ENCODE data around the gene PRCD. TPM values are rescaled to one million over a fixed set of nuclear protein-coding genes. Genes with fewer than 3 reads are reported as not detected.

PRCD gene, protein sequence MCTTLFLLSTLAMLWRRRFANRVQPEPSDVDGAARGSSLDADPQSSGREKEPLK
- polyA plus RNA-seq (ENCODE audit: insufficient read length in 4 of 4) = 1 to 10 TPM; 3.0 to 4.5 (median 3.3) TPM

DNA sequence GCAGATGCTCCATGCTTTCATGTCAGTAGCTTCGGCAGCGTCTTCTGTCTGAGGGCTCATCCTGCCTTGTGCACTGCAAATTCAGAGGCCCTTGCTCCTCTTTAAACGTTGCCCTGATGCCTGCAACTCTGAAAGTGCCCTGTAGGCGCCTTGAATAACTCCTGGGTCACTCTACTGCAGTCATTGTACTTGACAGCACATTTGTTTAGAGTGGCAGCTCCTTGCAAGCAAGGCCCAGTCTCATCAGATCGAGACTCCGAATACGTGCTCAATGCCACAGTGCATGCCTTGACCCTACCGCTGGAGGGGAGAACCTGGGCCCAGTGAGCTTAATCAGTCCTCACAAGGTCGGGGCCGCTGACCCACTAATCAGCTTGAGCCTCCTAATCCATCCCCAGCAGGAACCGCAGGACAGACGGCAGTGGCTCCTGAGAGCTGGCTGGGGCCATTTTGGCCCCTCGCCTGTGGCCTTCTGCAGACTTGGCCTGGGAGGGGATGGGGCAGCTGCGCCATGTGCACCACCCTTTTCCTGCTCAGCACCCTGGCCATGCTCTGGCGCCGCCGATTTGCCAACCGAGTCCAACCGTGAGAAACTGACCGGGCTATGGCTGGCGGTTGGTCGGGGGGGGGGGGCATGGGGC lies at the start of gene PRCD:
Gene PRCD, plus strand, starts transcription at position 414 of the 641 bp plus-strand sequence. Its CDS starts 98 bp downstream, at position 512.
- no peak for DNase-seq (ENCODE audit: low read depth in 4 of 4, low spot score in 3 of 4)

DNA sequence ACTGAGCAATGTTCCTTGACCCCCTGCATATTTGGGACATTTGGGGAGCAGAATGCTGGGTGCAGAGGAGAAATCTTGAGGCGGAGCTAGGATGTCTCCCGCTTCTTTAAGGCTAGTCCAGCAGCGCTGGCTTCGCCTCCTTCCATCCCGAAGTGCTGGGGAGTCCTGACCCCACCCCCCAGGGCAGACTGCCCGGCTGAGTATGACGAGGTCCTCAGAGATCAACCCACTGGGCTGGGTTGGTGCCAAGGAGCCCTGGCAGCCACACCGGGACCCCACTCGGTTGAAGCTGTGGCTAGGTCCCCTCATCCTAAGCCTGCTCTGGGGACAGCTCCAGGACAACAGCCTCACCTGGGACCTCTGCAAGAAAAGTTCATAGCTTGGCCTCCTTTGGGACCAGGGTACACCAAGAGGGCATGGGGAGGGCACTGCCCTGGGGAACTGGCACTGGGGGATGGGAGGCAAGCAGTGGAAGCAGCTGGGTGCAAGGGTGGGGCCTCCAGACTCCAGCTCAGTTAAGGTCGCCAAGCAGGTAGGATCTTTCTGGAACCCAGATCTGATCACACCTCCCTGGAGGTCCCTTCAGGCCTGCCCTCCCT lies 49.6 kb upstream of the PRCD start:
- DNase-seq (ENCODE audit: low read depth in 4 of 4, low spot score in 3 of 4) = no peak

DNA sequence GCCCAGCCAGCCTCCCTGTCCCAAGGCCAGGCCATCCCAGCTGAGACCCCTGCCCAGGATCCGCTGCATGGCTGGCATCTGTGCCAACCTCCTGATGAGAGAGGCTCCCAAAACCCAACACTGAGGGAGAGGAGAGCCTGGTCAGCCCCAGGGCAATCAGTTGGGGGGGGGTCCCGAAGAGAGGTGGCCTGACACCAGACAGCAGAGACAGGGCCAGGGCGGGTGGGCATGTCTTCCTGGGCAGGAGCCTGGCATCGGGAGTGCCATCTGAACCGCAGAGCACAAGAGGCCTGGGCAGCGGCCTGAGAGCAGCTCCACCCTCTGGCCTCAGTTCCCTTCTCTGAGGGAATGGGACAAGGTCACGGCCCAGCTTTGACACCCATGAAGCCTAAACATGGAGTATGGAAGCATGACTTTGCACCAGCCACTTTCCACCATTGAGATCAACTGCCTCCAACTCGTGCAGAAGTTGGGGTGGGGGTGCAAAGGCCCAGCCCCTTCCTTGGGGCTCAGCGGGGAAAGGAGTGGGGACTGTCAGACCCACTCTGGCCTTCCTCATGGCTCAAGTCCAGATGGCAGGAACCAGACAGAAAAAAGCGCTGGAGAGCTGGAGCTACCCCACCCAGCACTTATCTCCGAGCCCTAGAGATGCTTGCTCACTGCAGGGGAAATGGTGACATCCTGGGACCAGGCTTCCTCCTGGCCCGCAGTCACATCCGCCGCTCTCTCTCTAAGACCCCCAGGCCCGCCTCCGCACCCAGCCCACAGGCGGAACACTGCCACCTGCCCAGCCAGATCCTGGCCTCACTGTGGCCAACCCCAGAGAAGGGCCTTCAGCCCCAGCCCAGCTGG lies 48.3 kb upstream of the PRCD start:
- no peak for DNase-seq (ENCODE audit: low read depth in 4 of 4, low spot score in 3 of 4)

DNA sequence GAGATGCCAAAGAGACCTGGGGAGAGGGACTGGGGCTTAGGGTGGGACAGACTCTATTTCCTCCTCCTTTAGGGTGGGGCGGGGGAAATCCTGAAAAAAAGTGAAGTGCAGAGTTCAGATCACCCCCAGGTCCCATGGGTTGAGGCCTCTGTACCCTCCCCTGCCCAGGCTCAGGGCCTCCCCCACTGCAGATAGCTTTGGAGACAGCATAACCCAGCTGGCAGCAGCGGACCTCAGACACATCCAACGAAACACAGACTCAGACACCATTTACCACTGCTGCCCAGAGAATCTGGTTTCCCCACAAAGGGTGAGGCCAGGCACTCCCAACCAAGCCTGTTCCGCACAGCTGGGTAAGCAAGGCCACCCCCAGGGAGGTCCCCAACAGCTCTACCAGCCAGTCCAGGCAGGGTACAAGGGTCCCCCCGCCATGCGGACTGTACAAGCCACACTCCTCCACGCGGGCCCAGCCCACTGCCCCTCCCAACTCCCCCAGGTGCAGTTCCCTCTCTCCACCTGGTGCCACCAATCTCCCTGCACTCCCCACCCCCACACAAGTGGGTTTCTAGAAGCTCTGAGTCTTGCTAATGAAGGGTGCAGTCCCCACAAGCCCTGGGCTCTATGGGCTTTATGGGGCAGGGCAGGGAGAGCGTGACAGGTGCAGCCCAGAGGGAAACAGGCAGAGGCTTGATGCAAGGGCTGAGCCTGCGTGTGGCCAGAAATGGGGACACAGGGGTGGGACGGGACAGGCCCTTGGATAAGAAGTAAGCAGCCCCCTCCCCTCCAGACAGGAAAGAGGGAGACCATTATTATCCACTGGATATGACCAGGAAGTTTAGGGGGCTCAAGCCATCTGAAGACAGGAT lies 47.5 kb upstream of the PRCD start:
- no peak for DNase-seq (ENCODE audit: low read depth in 4 of 4, low spot score in 3 of 4)

DNA sequence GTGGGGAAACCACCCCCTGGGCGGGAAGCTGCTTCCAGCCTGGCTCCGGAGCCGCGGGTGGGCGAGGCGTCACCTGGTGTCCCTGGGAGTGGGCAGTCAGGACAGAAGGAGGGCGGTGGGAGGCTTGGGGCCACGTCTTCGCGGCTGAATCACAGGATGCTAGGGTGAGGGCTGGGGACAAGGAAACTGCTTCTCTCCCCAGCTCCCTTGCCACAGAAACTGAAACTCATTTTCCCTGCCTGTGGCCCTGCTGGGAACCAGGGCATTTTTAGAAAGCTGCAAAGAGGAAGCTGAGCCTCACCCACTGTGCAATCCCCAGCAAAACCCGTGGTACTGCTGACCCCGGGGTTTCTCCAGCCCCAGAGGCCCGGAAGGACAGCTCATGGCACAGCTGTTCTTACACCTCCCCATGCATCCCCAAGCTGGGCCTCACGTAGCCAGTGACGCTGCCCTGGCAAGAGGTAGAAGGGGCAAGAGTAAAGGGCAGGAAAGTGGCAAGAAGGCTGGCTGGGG lies 46.8 kb upstream of the PRCD start:
- DNase-seq (ENCODE audit: low read depth in 4 of 4, low spot score in 3 of 4) = no peak

DNA sequence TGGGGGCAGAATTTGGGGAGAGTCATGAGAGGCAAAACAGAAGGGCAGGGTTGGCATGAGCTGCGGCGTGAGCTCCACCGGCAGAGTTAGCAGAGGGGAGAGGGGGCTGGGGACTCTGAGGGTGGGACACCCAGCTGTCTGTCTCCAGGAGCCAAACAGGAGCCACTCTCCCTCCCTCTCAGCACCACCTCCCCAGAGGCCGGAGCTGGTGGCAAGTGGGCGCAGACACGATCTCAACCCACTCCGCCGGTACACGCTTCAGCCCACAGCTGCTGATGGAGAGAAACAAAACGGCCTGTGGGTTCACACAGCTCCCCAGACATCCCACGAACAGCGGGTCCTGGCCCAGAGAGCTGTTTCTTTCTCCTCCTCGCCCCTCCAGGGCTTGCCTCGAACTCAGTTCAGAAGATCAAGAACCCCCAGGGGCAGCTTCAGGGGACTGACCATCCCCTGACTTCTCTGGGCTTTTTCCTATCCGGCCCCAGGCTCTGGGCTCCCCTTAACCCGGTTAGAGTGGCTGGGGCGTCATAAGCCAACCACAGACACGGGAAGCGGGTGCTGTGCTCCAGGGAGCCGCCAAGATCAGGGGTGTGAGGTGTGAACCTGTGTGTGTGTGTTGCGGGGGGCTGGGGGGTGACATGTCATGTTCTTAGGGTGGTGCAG lies 46.2 kb upstream of the PRCD start:
- DNase-seq (ENCODE audit: low read depth in 4 of 4, low spot score in 3 of 4) = no peak

DNA sequence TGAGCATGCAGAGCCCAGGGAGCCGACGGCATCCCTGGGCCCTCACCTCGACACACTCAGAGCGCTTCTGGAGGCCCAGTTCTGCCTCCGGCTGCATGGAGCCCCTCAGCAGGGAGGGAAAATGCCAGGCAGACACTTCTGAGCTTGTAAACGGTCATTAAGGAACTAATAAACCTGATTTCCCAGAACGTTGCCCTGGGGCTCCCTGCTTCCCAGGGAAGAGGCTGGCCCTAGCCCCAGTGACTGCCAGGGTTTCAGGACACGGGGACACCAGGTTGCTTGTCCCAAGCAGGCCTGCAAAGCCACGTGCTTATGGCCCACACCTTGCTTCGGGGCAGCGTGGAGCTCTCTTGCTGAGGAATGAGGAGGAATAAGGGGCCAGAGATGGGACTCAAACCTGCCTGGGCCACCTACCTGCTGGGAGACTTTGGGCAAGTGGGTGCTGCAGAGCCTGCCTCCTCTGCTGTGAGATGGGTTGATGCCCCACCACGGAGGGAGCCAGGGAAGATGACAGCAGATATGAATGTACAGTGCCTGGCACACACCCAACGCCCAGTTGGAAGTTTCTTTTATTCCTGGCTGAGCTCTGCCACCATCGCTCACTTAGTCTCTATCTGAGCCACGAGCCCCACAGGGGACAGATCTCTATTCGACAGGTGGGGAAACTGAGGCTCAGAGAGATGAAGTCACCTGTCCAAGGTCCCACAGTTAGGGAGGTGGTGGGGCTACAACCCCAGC lies 44.0 kb upstream of the PRCD start:
- DNase-seq (ENCODE audit: low read depth in 4 of 4, low spot score in 3 of 4) = no peak

DNA sequence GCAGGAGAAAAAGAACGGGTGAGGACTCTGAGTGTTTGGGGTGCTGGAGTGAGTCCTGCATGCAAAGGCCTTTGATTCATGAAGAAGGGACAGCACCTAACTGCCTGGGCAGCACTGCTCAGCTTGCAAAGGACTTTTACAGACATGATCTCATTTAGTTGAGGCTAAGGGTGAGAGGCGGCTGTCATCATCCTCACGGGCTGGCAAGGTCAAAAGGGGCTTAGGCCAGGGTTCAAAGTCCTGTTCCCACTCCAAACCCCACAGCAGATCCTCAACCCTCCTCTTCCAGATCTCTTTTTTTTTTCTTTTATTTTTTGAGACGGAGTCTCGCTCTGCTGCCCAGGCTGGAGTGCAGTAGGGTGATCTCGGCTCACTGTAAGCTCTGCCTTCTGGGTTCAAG lies 43.4 kb upstream of the PRCD start:
- DNase-seq (ENCODE audit: low read depth in 4 of 4, low spot score in 3 of 4) = no peak

DNA sequence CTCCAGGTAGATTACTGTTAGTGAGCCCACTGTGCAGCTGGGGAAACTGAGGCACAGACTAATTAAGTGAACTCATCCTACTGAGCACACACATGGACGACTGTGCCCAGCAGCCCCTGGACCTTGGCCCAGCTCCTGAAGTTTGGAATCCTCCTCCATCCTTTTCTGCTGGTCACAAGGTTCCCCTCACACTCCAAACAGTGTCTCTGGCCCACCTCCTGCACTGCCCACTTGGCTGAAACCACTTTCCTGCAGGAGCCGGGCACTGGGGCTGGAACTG lies 42.2 kb upstream of the PRCD start:
- DNase-seq (ENCODE audit: low read depth in 4 of 4, low spot score in 3 of 4) = no peak

DNA sequence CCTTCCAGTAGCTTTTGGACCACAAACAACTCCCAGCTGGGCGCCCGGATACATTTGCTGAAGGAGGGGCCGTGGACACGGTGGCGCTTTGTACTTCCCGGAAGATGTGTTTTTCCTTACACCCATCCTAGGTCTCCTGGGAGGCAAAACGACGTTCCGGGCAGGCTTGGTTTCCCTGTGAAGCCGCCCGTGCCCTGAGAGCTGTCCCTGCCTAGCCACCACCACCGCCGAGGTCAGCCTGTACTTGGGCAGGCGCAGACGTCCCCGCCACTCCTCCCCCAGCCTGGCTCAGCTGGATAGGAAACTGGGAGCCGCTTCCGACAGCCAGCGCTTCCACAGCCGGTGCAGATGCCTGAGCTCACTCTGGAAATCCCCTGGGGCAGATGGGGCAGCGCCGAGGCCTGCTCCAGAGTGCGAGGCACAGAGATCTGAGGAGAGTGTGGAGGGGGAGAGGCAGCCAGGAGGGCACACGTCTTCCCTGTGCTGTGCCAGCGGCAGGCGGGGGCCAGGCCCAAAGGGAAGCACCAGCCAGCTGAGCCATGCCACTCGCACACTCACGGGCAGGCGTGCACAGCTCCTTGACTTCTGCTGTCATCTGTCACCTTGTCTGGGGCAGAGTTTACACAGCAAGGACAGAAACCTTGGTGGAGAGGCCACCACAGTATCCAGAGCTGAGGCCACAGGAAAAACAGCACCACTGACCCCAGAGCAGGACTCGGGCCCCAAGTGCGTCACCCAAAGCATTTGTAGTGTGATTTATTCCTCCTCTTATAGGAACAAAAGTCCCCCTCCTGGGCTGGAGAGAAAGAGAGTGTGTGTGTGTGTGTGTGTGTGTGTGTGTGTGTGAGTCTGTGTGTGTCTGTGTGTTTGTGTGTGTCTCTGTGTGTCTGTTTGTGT lies 41.6 kb upstream of the PRCD start:
- no peak for DNase-seq (ENCODE audit: low read depth in 4 of 4, low spot score in 3 of 4)

DNA sequence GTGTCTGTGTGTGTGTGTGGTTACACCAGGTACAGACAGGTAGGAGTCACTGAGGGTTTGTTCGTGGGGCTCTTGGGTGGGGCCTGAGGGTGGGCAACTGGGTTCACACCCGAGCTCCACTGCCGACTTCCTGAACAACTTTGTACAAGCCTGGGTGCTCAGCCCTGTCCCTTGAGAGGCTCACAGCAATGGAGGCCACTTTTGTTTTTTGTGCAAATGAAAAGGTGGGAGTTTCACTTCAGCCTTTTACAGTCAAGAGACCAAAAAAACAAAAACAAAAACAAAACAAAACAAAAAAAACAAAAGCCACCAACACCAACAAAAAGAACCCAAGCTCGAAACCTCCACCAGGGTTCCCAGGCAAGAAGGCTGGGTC lies 41.0 kb upstream of the PRCD start:
- no peak for DNase-seq (ENCODE audit: low read depth in 4 of 4, low spot score in 3 of 4)

DNA sequence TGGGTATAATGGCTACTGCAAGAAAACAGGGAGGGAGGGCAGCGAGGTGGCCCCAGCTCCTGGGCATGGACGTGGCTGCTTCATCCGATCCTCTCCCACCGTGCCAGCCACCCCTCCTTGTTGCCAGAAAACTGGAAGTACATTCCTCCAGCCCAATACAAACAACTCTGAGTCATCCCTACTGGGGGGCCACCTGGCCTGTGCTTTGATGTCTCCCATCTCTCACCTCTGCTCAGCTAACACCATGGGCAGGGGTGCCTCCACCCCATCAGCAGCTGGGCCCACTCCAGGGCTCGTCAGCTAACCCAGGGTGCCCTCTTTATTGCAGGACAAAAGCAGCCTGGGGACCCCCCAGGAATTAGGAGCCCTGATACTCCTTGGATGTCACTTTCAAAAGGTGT lies 40.6 kb upstream of the PRCD start:
- DNase-seq (ENCODE audit: low read depth in 4 of 4, low spot score in 3 of 4) = no peak

DNA sequence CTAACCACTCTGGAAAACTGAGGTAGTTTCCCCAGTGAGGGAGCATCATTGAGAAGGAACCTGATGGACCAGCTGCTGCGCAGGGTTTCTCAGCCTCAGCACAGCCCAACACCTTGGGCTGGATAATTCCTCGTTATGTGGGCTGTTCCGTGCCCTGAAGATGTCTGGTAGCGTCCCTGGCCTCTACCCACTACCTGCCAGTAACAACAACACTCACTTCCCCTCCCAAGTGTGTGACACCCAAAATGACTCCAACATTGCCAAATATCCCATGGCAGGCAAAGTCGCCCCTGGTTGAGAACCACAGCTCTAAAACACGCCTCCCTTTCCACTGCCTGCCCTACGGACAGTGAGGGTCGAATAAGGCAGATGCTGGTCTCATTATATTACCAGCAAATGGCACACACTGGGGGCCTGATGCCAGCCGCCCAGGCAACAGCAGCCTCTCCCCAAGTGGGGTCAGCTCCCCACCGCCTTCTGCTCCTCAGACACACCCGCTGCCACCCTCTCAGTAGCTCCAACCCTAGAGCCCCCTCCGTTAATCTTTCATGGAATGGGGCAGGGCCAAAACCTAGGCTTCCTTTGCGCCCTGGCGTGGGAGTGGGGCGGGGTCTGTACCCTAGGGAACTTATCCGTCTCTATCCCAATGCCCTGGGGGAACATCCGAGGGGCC lies 39.6 kb upstream of the PRCD start:
- no peak for DNase-seq (ENCODE audit: low read depth in 4 of 4, low spot score in 3 of 4)

DNA sequence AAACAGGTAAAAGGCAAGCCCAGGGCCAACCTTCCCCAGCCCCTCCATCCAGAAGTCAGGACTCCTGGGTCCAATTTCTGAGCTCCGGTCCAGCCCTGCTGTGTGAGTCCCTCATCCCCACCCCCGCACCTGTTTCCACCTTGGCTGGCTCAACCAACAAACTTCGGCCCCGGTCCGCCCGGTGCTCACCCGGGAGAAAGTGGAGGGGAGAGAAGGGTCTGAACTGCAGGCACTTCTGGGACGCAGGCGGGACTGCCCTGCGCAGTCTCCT lies 39.2 kb upstream of the PRCD start:
- no peak for DNase-seq (ENCODE audit: low read depth in 4 of 4, low spot score in 3 of 4)

DNA sequence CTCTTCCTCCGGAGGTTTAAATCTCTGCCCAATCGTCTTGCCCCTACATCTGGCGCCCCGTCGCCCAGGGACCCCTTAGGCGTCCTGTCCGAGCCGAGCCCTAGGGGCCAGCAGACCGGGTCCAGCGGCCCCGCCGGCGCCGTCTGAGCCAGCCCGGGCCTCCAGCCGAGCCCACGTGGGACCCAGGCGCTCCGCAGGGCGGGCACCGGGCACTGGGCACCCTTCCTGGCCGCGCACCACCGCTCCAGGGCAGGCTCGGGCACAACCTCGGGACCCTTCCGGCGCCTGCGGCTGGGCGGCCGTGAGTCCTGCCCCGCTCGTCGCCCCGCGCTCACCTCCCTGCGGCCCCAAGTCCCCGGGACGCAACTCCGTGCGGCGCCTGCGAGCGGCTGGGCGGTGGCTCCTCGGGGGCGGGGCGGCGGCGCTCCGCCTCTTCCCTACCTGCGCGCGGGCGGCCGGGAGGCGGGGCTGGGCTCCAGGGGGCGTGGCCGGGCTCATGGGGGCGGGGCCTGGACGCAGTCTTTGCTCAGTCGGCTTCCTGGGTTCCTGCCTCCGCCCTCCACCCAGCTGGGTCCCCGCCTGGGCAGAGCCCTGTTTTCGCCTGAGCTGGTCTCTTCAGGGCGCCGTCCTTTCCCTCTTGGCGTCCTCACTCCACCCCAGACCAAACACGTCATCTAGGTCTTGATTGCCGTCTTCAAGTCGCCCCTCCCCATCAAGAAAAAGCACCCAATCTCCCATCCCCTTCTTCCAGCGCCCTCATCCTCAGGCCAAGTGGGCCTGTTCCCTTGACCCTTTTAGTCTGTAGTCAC lies 38.6 kb upstream of the PRCD start, which contains the start of gene RHBDF2:
Gene RHBDF2, minus strand, starts transcription at position 406 of the 809 bp plus-strand sequence. CDS start 19,899 bp downstream, outside the sequence.
- no peak for DNase-seq (ENCODE audit: low read depth in 4 of 4, low spot score in 3 of 4)

DNA sequence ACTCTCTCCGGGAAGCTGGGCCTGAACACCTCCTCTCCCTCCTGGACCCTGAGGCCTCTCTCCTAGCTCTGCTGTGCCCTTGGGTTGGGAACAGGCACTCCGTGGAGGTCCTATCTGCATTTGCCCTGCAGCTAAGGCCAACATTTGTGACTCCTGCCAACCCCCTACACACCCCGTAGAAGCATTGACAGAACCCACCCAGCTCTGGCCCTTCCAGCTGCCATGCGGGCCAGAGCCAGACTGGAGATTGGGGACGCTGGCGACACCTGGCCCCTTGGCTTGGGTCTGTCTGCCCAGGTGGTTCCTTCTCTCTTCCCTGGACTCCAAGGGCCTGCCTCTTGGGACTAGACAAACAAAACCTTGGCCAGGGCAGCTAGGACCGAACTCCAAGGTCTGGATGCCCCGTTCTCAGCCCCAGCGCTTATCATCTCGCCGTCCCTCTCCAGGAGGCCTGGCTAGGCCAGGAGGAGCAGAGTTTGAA lies 38.0 kb upstream of the PRCD start:
- DNase-seq (ENCODE audit: low read depth in 4 of 4, low spot score in 3 of 4) = no peak
